ENCODE data around the gene USP10.

DNA sequence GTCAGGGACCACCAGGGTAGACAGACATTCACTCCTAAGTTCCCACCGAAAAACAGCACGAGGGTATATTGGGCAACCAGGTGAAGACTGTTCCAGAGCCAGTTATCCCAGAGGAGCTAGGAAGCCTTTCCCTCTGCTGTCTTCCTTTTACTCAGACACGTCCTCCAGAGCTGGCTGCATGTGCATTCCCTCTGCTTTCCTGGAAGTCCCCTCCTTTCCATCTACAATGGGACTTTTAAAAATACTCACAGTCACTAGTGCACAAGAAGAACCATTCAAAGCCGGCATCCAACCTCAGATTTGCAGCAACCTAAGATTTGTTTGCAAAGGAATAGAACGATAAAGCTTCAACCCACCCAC, 87.4 kb downstream of the USP10 start:
- TF ChIP-seq, protein P1, sequence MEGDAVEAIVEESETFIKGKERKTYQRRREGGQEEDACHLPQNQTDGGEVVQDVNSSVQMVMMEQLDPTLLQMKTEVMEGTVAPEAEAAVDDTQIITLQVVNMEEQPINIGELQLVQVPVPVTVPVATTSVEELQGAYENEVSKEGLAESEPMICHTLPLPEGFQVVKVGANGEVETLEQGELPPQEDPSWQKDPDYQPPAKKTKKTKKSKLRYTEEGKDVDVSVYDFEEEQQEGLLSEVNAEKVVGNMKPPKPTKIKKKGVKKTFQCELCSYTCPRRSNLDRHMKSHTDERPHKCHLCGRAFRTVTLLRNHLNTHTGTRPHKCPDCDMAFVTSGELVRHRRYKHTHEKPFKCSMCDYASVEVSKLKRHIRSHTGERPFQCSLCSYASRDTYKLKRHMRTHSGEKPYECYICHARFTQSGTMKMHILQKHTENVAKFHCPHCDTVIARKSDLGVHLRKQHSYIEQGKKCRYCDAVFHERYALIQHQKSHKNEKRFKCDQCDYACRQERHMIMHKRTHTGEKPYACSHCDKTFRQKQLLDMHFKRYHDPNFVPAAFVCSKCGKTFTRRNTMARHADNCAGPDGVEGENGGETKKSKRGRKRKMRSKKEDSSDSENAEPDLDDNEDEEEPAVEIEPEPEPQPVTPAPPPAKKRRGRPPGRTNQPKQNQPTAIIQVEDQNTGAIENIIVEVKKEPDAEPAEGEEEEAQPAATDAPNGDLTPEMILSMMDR (IDR thresholded peaks at IDR 0.05), result no peak
- no peak for TF ChIP-seq EP300 (IDR thresholded peaks at IDR 0.05)

All from sigmoid colon (tissue), 4 donors.